ENCODE measurements around the gene TMEM144.
A peak's percentile ranks its signal among the peaks of the same experiment; 100 is the strongest.

The TMEM144 gene

DNA sequence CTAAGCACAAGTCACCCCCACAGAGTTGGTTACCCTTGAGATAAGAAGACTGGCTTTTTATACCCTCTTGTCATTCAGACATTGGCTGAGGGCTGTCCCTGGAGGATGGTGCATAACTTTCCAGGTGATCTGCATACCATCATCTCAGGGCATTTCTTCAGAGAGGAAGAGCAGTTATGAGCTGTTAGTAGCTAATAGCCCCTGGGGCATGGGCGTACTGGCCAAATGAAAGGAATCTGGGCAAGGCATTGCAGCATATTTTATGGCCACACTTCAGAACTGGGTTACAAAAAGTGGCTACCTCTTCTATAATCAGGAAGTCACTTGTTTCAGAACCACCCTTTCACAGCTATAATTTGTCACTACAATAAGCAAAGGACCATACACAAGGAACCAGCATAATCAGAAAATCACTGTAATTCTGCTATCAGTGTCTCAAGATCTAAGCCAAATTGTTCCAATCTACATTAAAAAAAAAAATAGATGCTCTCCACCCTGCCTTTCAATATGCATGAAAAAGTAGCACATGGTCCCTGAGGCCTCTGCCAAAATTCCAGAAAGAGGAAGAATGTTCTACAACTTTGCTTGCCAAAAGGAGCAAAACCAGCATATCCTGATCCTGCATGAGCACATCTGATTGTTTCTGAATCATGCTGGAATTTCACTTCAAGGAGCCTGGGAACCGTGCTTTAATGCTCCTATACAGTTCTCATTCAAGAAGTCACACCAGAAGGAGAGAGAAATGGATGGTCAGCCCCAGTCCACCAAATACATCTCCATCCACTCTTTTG, 92.0 kb downstream of the TMEM144 start:
- DNase-seq: peak; percentile 54

DNA sequence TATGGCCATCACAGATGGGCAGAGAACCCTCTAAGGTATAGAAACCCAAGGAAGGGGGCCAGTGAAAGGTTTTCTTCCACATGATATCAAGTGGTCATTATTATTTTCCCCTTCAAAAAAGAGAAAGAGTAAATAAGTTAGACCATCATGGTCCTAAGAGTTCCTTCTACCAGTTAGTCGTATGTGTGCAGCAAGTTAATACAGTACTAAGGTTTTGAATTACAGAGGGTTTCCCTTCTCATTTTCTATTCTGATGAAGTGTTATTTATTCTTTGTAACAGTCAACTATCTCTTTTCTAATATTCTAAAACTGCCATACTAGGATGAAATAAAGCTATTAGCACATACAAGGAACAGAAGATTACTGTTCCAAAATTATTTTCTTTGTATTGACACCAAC, 94.4 kb downstream of the TMEM144 start:
- no peak for DNase-seq

All from NCI-H226 (cell line).